Activated naive CD4-positive, alpha-beta T cell treated with anti-CD3 and anti-CD28 coated beads, Interleukin-2, amount 10 ng/mL, durations not matched to agents 7 days and 5 days (primary cell): ENCODE results near the gene SLC46A2.

Experiments used
- CTCF ChIA-PET: fragments of 350-600 bp; sonication (Branson Sonifier 250); formaldehyde crosslinking; loops from one replicate; lab custom pipeline; 2021; ENCODE audit warnings: antibody characterized with exemption; lab: Charles Lee
- DNase-seq: peaks from one replicate; pipeline ENCODE4 v3.0.0-alpha.2; 2020
- H3K27ac Mint-ChIP-seq: one replicate; pipeline ENCODE4 v1.8.0; 2021; ENCODE audit warnings: mild to moderate bottlenecking, moderate library complexity, mixed read lengths
- H3K27me3 Mint-ChIP-seq: one replicate; pipeline ENCODE4 v1.8.0; 2021; ENCODE audit warnings: mild to moderate bottlenecking, mixed read lengths
- H3K36me3 Mint-ChIP-seq: one replicate; pipeline ENCODE4 v1.8.0; 2021; ENCODE audit warnings: mixed read lengths
- H3K4me1 Mint-ChIP-seq: one replicate; pipeline ENCODE4 v1.8.0; 2021; ENCODE audit warnings: mixed read lengths
- H3K4me3 Mint-ChIP-seq: one replicate; pipeline ENCODE4 v1.8.0; 2021; ENCODE audit warnings: mild to moderate bottlenecking, moderate library complexity, mixed read lengths
- H3K9me3 Mint-ChIP-seq: one replicate; pipeline ENCODE4 v1.8.0; 2021; ENCODE audit warnings: mixed read lengths

The SLC46A2 gene

GRCh38 chr9:112861155-112861554 lies 29.5 kb downstream of the SLC46A2 start:
- Mint-ChIP-seq H3K4me3 (no peak overlapping the region), H3K27ac (no peak overlapping the region), H3K4me1 (peaks cover 14% of the 10 kb centered on the region), H3K27me3 (no peaks in the 10 kb centered on the region), H3K9me3 (no peaks in the 10 kb centered on the region), H3K36me3 (peaks cover 5% of the 10 kb centered on the region)
- no peak for DNase-seq
- CTCF ChIA-PET, result interaction anchor here (1.1 kb wide), 1 partner anchor 42 kb away, joined by 5 read pairs; no protein-coding TSS in a partner anchor

GRCh38 chr9:112860451-112860850 lies 30.2 kb downstream of the SLC46A2 start:
- H3K36me3 Mint-ChIP-seq, result peaks cover 3% of the 10 kb centered on the region
- H3K9me3 Mint-ChIP-seq, result no peaks in the 10 kb centered on the region
- H3K27me3 Mint-ChIP-seq, result no peaks in the 10 kb centered on the region
- no peak for DNase-seq
- H3K4me3 Mint-ChIP-seq, result no peak overlapping the region
- no peak overlapping the region for H3K27ac Mint-ChIP-seq
- H3K4me1 Mint-ChIP-seq, result peaks cover 14% of the 10 kb centered on the region
- CTCF ChIA-PET, result interaction anchor here (1.1 kb wide), 1 partner anchor 42 kb away, joined by 5 read pairs; no protein-coding TSS in a partner anchor

- H3K4me1 Mint-ChIP-seq, result peaks cover 10% of the 10 kb centered on the region
- H3K4me3 Mint-ChIP-seq, result no peak overlapping the region
- DNase-seq, result no peak
- no peak overlapping the region for H3K27ac Mint-ChIP-seq
- CTCF ChIA-PET, result interaction anchor here (0.7 kb wide), 1 partner anchor 10 kb away, joined by 3 read pairs; no protein-coding TSS in a partner anchor
- H3K9me3 Mint-ChIP-seq, result no peaks in the 10 kb centered on the region
- H3K27me3 Mint-ChIP-seq, result no peaks in the 10 kb centered on the region
- no peaks in the 10 kb centered on the region for H3K36me3 Mint-ChIP-seq
Measured at GRCh38 chr9:112858625-112859147, 32.0 kb downstream of the SLC46A2 start.

- no peak for DNase-seq
- no peaks in the 10 kb centered on the region for H3K27me3 Mint-ChIP-seq
- H3K4me1 Mint-ChIP-seq, result peaks cover 3% of the 10 kb centered on the region
- no peaks in the 10 kb centered on the region for H3K9me3 Mint-ChIP-seq
- no peak overlapping the region for H3K4me3 Mint-ChIP-seq
- no peak overlapping the region for H3K27ac Mint-ChIP-seq
- H3K36me3 Mint-ChIP-seq, result no peaks in the 10 kb centered on the region
- CTCF ChIA-PET, result interaction anchor here (0.6 kb wide), 1 partner anchor 23 kb away, joined by 4 read pairs; no protein-coding TSS in a partner anchor
Measured at GRCh38 chr9:112858005-112858404, 32.7 kb downstream of the SLC46A2 start.

GRCh38 chr9:112856843-112857242 lies 33.8 kb downstream of the SLC46A2 start:
- Mint-ChIP-seq H3K4me1 (no peaks in the 10 kb centered on the region), H3K27ac (no peak overlapping the region), H3K9me3 (no peaks in the 10 kb centered on the region), H3K27me3 (no peaks in the 10 kb centered on the region), H3K4me3 (no peak overlapping the region), H3K36me3 (no peaks in the 10 kb centered on the region)
- CTCF ChIA-PET, result no interaction called here
- DNase-seq, result no peak

- no peak overlapping the region for H3K4me3 Mint-ChIP-seq
- H3K9me3 Mint-ChIP-seq, result no peaks in the 10 kb centered on the region
- H3K27ac Mint-ChIP-seq, result no peak overlapping the region
- H3K36me3 Mint-ChIP-seq, result peaks cover 2% of the 10 kb centered on the region
- CTCF ChIA-PET, result interaction anchor here (1.6 kb wide), 1 partner anchor 47 kb away, joined by 3 read pairs; no protein-coding TSS in a partner anchor
- no peaks in the 10 kb centered on the region for H3K27me3 Mint-ChIP-seq
- DNase-seq, result no peak
- no peaks in the 10 kb centered on the region for H3K4me1 Mint-ChIP-seq
Measured at GRCh38 chr9:112856200-112856599, 34.5 kb downstream of the SLC46A2 start.

GRCh38 chr9:112854657-112855056 lies 36.0 kb downstream of the SLC46A2 start:
- Mint-ChIP-seq H3K36me3 (peaks cover 2% of the 10 kb centered on the region), H3K4me1 (peaks cover under 1% of the 10 kb centered on the region)

GRCh38 chr9:112853882-112854585 lies 36.6 kb downstream of the SLC46A2 start:
- Mint-ChIP-seq H3K36me3 (peaks cover 2% of the 10 kb centered on the region), H3K4me3 (no peak overlapping the region), H3K27me3 (no peaks in the 10 kb centered on the region), H3K9me3 (no peaks in the 10 kb centered on the region), H3K27ac (no peak overlapping the region), H3K4me1 (peaks cover 2% of the 10 kb centered on the region)
- no peak for DNase-seq
- CTCF ChIA-PET, result no interaction called here

More at GRCh38 chr9:112854657-112855056, 36.0 kb downstream of the SLC46A2 start:
- Mint-ChIP-seq H3K4me3 (no peak overlapping the region), H3K27me3 (no peaks in the 10 kb centered on the region), H3K9me3 (no peaks in the 10 kb centered on the region), H3K27ac (no peak overlapping the region)
- CTCF ChIA-PET, result interaction anchor here (1.0 kb wide), 1 partner anchor 19 kb away, joined by 3 read pairs; no protein-coding TSS in a partner anchor
- DNase-seq, result no peak

- CTCF ChIA-PET, result no interaction called here
- Mint-ChIP-seq H3K27me3 (no peaks in the 10 kb centered on the region), H3K36me3 (peaks cover 2% of the 10 kb centered on the region), H3K4me1 (peaks cover 3% of the 10 kb centered on the region), H3K4me3 (no peak overlapping the region), H3K27ac (no peak overlapping the region), H3K9me3 (no peaks in the 10 kb centered on the region)
- no peak for DNase-seq
Measured at GRCh38 chr9:112852741-112853504, 37.8 kb downstream of the SLC46A2 start.

GRCh38 chr9:112850840-112851239 lies 39.8 kb downstream of the SLC46A2 start:
- Mint-ChIP-seq H3K36me3 (peaks cover 2% of the 10 kb centered on the region), H3K27me3 (no peaks in the 10 kb centered on the region), H3K4me1 (peaks cover 3% of the 10 kb centered on the region), H3K27ac (no peak overlapping the region), H3K4me3 (no peak overlapping the region), H3K9me3 (no peaks in the 10 kb centered on the region)
- no peak for DNase-seq
- CTCF ChIA-PET, result interaction anchor here (1.3 kb wide), 1 partner anchor 52 kb away, joined by 3 read pairs; no protein-coding TSS in a partner anchor

GRCh38 chr9:112849363-112849922 lies 41.2 kb downstream of the SLC46A2 start:
- peaks cover 2% of the 10 kb centered on the region for H3K36me3 Mint-ChIP-seq
- no peak for DNase-seq
- no peak overlapping the region for H3K27ac Mint-ChIP-seq
- peaks cover 13% of the 10 kb centered on the region for H3K4me1 Mint-ChIP-seq
- H3K4me3 Mint-ChIP-seq, result no peak overlapping the region
- H3K9me3 Mint-ChIP-seq, result no peaks in the 10 kb centered on the region
- no peaks in the 10 kb centered on the region for H3K27me3 Mint-ChIP-seq
- CTCF ChIA-PET, result no interaction called here

GRCh38 chr9:112848316-112849151 lies 42.1 kb downstream of the SLC46A2 start:
- H3K9me3 Mint-ChIP-seq, result no peaks in the 10 kb centered on the region
- peaks cover 16% of the 10 kb centered on the region for H3K4me1 Mint-ChIP-seq
- H3K4me3 Mint-ChIP-seq, result no peak overlapping the region
- CTCF ChIA-PET, result no interaction called here
- H3K36me3 Mint-ChIP-seq, result peaks cover 2% of the 10 kb centered on the region
- no peak overlapping the region for H3K27ac Mint-ChIP-seq
- no peaks in the 10 kb centered on the region for H3K27me3 Mint-ChIP-seq
- DNase-seq, result no peak
